ENCODE results near the gene GRIK3. TPM values are rescaled to one million over a fixed set of nuclear protein-coding genes. Genes with fewer than 3 reads are reported as not detected.

Gene GRIK3
- polyA plus RNA-seq, 1 experiment: not detected

DNA sequence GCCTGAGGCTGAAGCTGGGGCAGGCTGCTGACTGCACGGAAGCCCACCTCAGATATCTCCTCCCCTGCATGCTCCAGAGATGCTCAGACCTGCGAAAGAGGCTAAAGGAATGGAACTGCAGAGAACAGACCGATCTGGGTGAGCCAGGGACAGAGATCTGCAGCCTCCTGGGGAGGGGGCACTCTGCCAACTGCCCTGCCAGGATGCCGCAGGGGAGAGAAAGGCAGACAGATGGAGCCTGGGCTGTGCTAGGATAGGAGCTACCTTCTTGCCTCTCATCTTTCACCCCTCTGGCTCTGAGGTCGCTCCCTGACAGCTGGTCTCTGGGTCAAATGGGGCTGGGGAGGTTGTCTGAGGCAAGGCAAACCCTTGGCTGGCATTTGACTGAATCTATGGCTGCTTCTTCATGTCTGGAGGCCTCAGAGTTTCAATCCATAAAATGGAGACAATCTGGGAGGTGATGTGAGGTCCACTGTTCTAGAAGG lies 238.2 kb downstream of the GRIK3 start:
- H3K27ac ChIP-seq (ENCODE audit: low read depth, low read length): no peak overlapping the region
- no peaks in the 10 kb centered on the region; the same call in 1 of the 2 replicates for H3K9me3 ChIP-seq (ENCODE audit: control insufficient read depth, insufficient read depth, low read length)
- no peaks in the 10 kb centered on the region for H3K27me3 ChIP-seq (ENCODE audit: control insufficient read depth, insufficient read depth, low read length)
- DNase-seq (ENCODE audit: low read depth, low spot score): no peak
- ChIA-PET POLR2A (no interaction called here), CTCF (no interaction called here)
- no peak overlapping the region for H3K4me3 ChIP-seq (ENCODE audit: low read depth, low read length)
- TF ChIP-seq, protein P1, sequence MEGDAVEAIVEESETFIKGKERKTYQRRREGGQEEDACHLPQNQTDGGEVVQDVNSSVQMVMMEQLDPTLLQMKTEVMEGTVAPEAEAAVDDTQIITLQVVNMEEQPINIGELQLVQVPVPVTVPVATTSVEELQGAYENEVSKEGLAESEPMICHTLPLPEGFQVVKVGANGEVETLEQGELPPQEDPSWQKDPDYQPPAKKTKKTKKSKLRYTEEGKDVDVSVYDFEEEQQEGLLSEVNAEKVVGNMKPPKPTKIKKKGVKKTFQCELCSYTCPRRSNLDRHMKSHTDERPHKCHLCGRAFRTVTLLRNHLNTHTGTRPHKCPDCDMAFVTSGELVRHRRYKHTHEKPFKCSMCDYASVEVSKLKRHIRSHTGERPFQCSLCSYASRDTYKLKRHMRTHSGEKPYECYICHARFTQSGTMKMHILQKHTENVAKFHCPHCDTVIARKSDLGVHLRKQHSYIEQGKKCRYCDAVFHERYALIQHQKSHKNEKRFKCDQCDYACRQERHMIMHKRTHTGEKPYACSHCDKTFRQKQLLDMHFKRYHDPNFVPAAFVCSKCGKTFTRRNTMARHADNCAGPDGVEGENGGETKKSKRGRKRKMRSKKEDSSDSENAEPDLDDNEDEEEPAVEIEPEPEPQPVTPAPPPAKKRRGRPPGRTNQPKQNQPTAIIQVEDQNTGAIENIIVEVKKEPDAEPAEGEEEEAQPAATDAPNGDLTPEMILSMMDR (IDR thresholded peaks at IDR 0.05; ENCODE audit: low read depth, low read length): no peak

DNA sequence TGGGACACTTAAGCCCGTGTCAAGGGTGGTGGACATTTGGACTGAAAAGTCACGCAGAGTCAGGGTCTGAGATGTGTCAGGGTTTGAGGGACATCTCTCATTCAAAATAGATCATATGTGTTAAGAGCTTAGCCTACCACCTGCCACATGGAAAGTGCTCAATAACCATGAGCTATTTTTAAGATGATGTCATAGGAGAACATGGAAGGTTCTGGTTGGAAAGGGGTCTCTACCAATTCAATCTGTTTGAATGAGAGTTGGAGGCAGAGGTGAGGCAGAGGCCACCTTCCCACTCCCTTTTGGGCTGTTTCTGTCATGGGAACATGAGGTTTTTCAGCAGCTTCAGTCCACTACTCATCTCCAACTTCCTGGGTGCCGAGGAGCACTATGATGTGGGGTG lies 239.9 kb downstream of the GRIK3 start:
- Histone ChIP-seq H3K4me3 (ENCODE audit: low read depth, low read length) (no peak overlapping the region), H3K27me3 (ENCODE audit: control insufficient read depth, insufficient read depth, low read length) (no peaks in the 10 kb centered on the region), H3K27ac (ENCODE audit: low read depth, low read length) (no peak overlapping the region), H3K9me3 (ENCODE audit: control insufficient read depth, insufficient read depth, low read length) (no peaks in the 10 kb centered on the region; the same call in 1 of the 2 replicates)
- no peak for DNase-seq (ENCODE audit: low read depth, low spot score)
- ChIA-PET CTCF (no interaction called here), POLR2A (no interaction called here)
- TF ChIP-seq, protein P1 (IDR thresholded peaks at IDR 0.05; ENCODE audit: low read depth, low read length): no peak

DNA sequence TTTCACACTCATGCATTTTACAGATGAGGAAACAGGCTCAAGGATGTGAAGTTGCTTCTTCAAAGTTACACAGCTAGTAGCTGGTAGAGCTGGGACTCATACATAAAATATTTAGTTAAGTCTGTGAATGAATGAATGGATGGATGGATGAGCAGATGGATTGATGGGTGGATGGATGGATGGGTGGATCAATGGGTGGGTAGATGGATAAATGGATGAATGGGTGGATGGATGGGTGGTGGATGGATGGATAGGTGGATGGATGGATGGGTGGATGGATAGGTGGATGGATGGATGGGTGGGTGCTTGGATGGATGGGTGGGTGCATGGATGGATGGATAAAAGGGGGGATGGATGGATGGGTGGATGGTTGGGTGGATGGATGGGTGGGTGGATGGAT lies 240.9 kb downstream of the GRIK3 start:
- Histone ChIP-seq H3K27ac (ENCODE audit: low read depth, low read length) (no peak overlapping the region), H3K9me3 (ENCODE audit: control insufficient read depth, insufficient read depth, low read length) (no peaks in the 10 kb centered on the region; the same call in 1 of the 2 replicates), H3K27me3 (ENCODE audit: control insufficient read depth, insufficient read depth, low read length) (no peaks in the 10 kb centered on the region), H3K4me3 (ENCODE audit: low read depth, low read length) (no peak overlapping the region)
- no peak for DNase-seq (ENCODE audit: low read depth, low spot score)
- CTCF ChIA-PET: no interaction called here
- TF ChIP-seq, protein P1 (IDR thresholded peaks at IDR 0.05; ENCODE audit: low read depth, low read length): no peak
- POLR2A ChIA-PET: no interaction called here

DNA sequence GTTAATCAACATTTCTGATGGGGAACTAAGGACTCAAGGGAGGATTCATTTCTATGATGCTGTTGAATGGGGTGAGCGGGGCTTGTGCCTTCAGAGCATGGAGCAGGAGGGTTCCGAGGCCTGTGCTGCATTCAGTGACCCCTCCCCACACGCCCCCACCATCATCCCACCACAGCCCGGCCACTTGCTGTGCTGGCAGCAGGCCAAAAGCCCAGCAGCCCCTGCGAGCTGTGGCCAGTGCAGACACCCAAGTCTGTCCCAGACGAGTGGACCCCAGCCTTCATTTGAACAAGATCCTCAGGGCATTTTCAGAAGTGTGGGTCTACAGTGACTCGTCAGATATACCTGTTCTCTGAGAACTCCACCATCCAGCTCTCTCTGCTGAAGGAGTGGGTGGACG lies 242.0 kb downstream of the GRIK3 start:
- no peak for DNase-seq (ENCODE audit: low read depth, low spot score)
- Histone ChIP-seq H3K27me3 (ENCODE audit: control insufficient read depth, insufficient read depth, low read length) (no peaks in the 10 kb centered on the region), H3K27ac (ENCODE audit: low read depth, low read length) (no peak overlapping the region), H3K4me3 (ENCODE audit: low read depth, low read length) (no peak overlapping the region), H3K9me3 (ENCODE audit: control insufficient read depth, insufficient read depth, low read length) (no peaks in the 10 kb centered on the region; the same call in 1 of the 2 replicates)
- TF ChIP-seq, protein P1 (IDR thresholded peaks at IDR 0.05; ENCODE audit: low read depth, low read length): no peak
- ChIA-PET POLR2A (no interaction called here), CTCF (no interaction called here)

DNA sequence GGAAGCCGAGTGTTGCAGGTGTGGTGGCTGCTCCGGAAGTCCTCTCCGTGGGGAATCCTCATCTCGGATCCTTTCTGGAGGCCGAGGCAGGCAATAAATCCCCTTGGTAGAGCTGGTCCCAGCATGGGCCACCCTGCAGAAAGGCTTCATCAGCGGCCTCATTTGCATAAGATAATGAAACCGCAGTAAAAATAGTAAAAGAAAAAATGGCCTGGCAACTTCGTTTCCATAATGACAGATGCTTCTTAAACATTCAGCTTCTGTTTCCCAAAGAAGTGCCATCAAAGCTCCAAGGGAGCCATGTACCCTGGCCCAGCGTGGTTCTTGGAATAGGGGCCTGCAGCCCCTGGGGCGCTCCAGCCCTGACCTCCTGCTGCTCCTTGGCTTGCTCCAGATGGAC lies 244.1 kb downstream of the GRIK3 start:
- no peaks in the 10 kb centered on the region for H3K27me3 ChIP-seq (ENCODE audit: control insufficient read depth, insufficient read depth, low read length)
- DNase-seq (ENCODE audit: low read depth, low spot score): no peak
- no peak overlapping the region for H3K27ac ChIP-seq (ENCODE audit: low read depth, low read length)
- TF ChIP-seq, protein P1 (IDR thresholded peaks at IDR 0.05; ENCODE audit: low read depth, low read length): no peak
- H3K4me3 ChIP-seq (ENCODE audit: low read depth, low read length): no peak overlapping the region
- ChIA-PET CTCF (no interaction called here), POLR2A (no interaction called here)
- no peaks in the 10 kb centered on the region; the same call in 1 of the 2 replicates for H3K9me3 ChIP-seq (ENCODE audit: control insufficient read depth, insufficient read depth, low read length)

Data from AG04450 (cell line).